A673 (cell line): ENCODE measurements around the gene NPAS2. TPM values are rescaled to one million over a fixed set of nuclear protein-coding genes. Genes with fewer than 3 reads are reported as not detected.

ENCODE experiments used
- BruUV-seq: library from RNA; stranded (reverse); fragments of 400-500 nt; replicated peaks from 2 replicates; lab custom pipeline; 2021; lab: Mats Ljungman, UMichigan
- CTCF ChIA-PET: fragments of 300-600 bp; sonication (Branson Sonifier 250); formaldehyde crosslinking; loops from one replicate; lab custom pipeline; 2022; ENCODE audit warnings: antibody characterized with exemption; lab: Charles Lee
- POLR2A ChIA-PET: fragments of 300-600 bp; sonication (Branson Sonifier 250); formaldehyde crosslinking; loops from one replicate; lab custom pipeline; 2022; ENCODE audit warnings: antibody characterized with exemption; ENCODE audit not compliant: low non-redundant PET; lab: Charles Lee
- DNase-seq: peaks from one replicate; pipeline ENCODE4 v3.0.0-alpha.2; 2015; ENCODE audit warnings: low spot score
- H3K27ac ChIP-seq: fragments of 200-600 bp; sonication (generic); 2 replicates; pipeline ENCODE4 v1.5.1; 2016; ENCODE audit warnings: mixed run types, low read depth, mild to moderate bottlenecking, mixed read lengths, antibody characterized with exemption, low read length; ENCODE audit not compliant: poor library complexity, severe bottlenecking
- H3K27me3 ChIP-seq: fragments of 200-600 bp; sonication (generic); replicated peaks from 2 replicates; pipeline ENCODE4 v1.6.1; 2017; ENCODE audit warnings: mixed run types, low read depth, mild to moderate bottlenecking, mixed read lengths, antibody characterized with exemption, low read length; ENCODE audit not compliant: insufficient read depth, poor library complexity
- H3K36me3 ChIP-seq: fragments of 200-600 bp; sonication (generic); 2 replicates; pipeline ENCODE4 v1.6.1; 2016; ENCODE audit warnings: mixed run types, mild to moderate bottlenecking, mixed read lengths, antibody characterized with exemption, low read length; ENCODE audit not compliant: insufficient read depth, poor library complexity, severe bottlenecking
- H3K4me1 ChIP-seq: fragments of 200-600 bp; sonication (generic); 2 replicates; pipeline ENCODE4 v1.6.1; 2017; ENCODE audit warnings: mixed run types, mild to moderate bottlenecking, mixed read lengths, antibody characterized with exemption, low read length; ENCODE audit not compliant: insufficient read depth, poor library complexity, severe bottlenecking
- H3K4me3 ChIP-seq: fragments of 200-600 bp; sonication (generic); 2 replicates; pipeline ENCODE4 v1.5.1; 2016; ENCODE audit warnings: low read depth, mixed run types, mild to moderate bottlenecking, mixed read lengths, low read length; ENCODE audit not compliant: poor library complexity, severe bottlenecking
- H3K9me3 ChIP-seq: fragments of 200-600 bp; sonication (generic); 2 replicates; pipeline ENCODE4 v1.6.1; 2016; ENCODE audit warnings: mixed run types, low read depth, mild to moderate bottlenecking, mixed read lengths, antibody characterized with exemption, low read length; ENCODE audit not compliant: poor library complexity, severe bottlenecking
- CTCF ChIP-seq: fragments of 300-800, 200-600 bp; sonication (generic); conservative IDR thresholded peaks from 2 replicates; pipeline ENCODE4 v1.5.1; 2017; ENCODE audit warnings: low read depth, mild to moderate bottlenecking, antibody characterized with exemption, low read length, moderate library complexity, mixed read lengths
- EZH2 ChIP-seq: fragments of 200-600 bp; sonication (generic); IDR thresholded peaks from 2 replicates; pipeline ENCODE4 v1.6.1; 2017; ENCODE audit warnings: borderline replicate concordance, low read depth, mild to moderate bottlenecking, mixed read lengths, antibody characterized with exemption, low read length; ENCODE audit not compliant: poor library complexity, severe bottlenecking
- intact Hi-C: fragments of 100-400 bp; cut with micrococcal nuclease; formaldehyde crosslinking; loops from one replicate; pipeline ENCODE4 v1.10.0; 2022; ENCODE audit not compliant: unreplicated experiment
- total RNA-seq: library from RNA; stranded (reverse); gene quantifications from 2 replicates; pipeline ENCODE4 v1.2.3, GENCODE V29; 2021

Gene NPAS2
- total RNA-seq, 1 experiment from 2014 or later: 9.4 TPM

GRCh38 chr2:100962366-100963025 lies 142.6 kb downstream of the NPAS2 start:
- no peak for DNase-seq
- Histone ChIP-seq H3K4me1 (no peaks in the 10 kb centered on the region), H3K27me3 (no peaks in the 10 kb centered on the region), H3K36me3 (no peaks in the 10 kb centered on the region), H3K9me3 (no peaks in the 10 kb centered on the region), H3K4me3 (no peak overlapping the region), H3K27ac (no peak overlapping the region)
- TF ChIP-seq CTCF: no peak
- TF ChIP-seq EZH2: no peak
- POLR2A ChIA-PET: no interaction called here
- intact Hi-C loops: no loop called here
- BruUV-seq: no TSS peak
- CTCF ChIA-PET: no interaction called here

GRCh38 chr2:100963026-100963375 lies 143.1 kb downstream of the NPAS2 start:
- POLR2A ChIA-PET: no interaction called here
- CTCF ChIA-PET: no interaction called here
- Histone ChIP-seq H3K27me3 (no peaks in the 10 kb centered on the region), H3K36me3 (no peaks in the 10 kb centered on the region), H3K4me1 (no peaks in the 10 kb centered on the region), H3K4me3 (no peak overlapping the region), H3K9me3 (no peaks in the 10 kb centered on the region), H3K27ac (no peak overlapping the region)
- TF ChIP-seq EZH2 (no peak), CTCF (no peak)
- no peak for DNase-seq
- intact Hi-C loops: no loop called here
- no TSS peak for BruUV-seq

- Histone ChIP-seq H3K4me3 (no peak overlapping the region), H3K9me3 (no peaks in the 10 kb centered on the region), H3K36me3 (no peaks in the 10 kb centered on the region), H3K27me3 (no peaks in the 10 kb centered on the region), H3K27ac (no peak overlapping the region), H3K4me1 (no peaks in the 10 kb centered on the region)
- TF ChIP-seq EZH2: no peak
- no peak for TF ChIP-seq CTCF
- CTCF ChIA-PET: no interaction called here
- POLR2A ChIA-PET: no interaction called here
- no peak for DNase-seq
- intact Hi-C loops: no loop called here
- no TSS peak for BruUV-seq
These were observed 144.3 kb downstream of the NPAS2 start for GRCh38 chr2:100964222-100964621.
